Ovary (tissue), 3 donors: Measurements from ENCODE around the gene DDI2.

Experiments
- CTCF ChIP-seq, 3 donors: fragments of 450-650 bp in 2 of 3; fragments of 200-600 bp in 1 of 3; IDR thresholded peaks; one replicate each; pipeline versions ENCODE4 v1.5.1 to v1.8.0; 2016 to 2022; ENCODE audit warnings: antibody characterized with exemption in 3 of 3, mild to moderate bottlenecking in 1 of 3
- EP300 ChIP-seq: sonication (generic); formaldehyde crosslinking; IDR thresholded peaks from one replicate; pipeline ENCODE4 v1.6.1; 2017; ENCODE audit warnings: antibody characterized with exemption
- POLR2A ChIP-seq: fragments of 450-650 bp; IDR thresholded peaks from one replicate; pipeline ENCODE4 v1.6.1; 2017; ENCODE audit warnings: antibody characterized with exemption, mild to moderate bottlenecking, moderate library complexity
- donor health status: DM: no; HTN: no; CAD: no.

- no peak for TF ChIP-seq CTCF (IDR thresholded peaks at IDR 0.05)
- TF ChIP-seq POLR2A: no peak
- no peak for TF ChIP-seq EP300
Measured at GRCh38 chr1:15625056-15625917, 8.0 kb downstream of the DDI2 start.
